T-helper 22 cell (primary cell): ENCODE data around the gene MROH8.

Experiments used
- DNase-seq: peaks from one replicate; pipeline ENCODE4 v3.0.0-alpha.2; 2020; ENCODE audit warnings: low read depth

MROH8 gene

DNA sequence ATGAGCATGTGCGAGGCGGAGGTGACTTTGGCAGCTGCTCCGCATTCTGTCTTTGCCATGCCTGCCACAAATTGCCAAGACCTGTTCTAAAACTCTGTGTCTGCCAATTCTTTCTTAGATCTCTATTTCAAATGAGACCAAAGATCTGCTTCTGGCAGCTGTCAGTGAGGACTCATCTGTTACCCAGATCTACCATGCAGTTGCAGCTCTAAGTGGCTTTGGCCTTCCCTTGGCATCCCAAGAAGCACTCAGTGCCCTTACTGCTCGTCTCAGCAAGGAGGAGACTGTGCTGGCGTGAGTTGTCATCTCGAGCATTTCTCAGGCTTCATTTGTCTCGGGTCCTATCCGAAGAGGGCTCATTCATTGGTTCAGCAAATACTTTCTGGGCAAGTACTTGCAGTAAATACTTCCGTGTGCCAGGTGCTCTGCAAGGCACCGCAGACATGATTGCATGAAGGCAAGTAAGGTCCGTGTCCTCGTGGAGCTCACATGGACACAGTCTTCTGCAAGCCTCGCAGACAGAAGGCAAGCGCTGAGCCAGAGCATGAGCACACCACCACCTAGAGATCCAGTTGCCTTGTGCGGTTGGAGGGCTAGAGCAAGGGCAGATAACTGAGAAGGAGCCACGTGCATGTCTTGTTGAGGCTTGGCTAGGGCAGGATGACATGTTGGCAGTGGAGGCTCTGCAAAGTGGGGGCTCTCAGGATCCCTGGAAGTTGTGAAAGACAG lies 19.7 kb upstream of the MROH8 start:
- DNase-seq = no peak

DNA sequence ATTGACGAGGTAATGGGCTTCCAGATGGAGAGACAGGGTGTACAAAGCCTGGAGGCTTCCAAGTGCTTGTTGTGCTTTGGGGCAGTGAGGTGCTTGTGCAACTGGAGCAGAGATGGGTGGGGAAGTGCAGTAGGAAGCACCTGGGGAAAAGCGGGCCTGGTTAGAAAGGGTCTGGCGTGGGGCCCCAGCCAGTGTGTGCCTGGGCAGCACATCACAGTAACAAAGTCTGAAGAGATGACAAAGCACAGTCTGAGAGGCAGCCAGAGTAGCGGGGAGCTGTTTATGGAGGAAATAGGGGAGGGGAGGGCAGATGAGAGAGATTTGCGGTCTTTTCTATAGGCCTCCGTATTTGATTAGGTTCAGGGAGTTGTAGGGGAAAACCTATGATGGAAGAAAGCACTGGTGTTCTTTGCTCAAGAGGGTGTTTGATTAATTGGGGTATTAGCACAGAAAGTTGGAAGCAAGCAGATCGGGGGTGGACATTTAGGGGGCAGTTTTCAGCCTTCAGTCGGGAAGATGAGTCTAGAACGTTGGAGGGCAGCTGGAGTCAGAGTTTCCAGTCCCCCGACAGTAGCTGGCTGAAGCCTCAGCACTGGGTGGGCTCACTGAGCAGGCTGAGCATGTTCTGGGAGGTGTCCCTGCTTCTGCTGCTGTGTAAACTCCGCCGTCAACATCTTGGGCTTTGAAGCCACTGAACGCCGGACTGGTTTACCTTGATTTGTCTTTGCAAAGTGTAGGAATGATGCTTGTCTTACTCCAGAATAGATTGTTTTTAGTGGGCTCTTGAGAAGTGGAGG lies 15.5 kb upstream of the MROH8 start:
- no peak for DNase-seq

DNA sequence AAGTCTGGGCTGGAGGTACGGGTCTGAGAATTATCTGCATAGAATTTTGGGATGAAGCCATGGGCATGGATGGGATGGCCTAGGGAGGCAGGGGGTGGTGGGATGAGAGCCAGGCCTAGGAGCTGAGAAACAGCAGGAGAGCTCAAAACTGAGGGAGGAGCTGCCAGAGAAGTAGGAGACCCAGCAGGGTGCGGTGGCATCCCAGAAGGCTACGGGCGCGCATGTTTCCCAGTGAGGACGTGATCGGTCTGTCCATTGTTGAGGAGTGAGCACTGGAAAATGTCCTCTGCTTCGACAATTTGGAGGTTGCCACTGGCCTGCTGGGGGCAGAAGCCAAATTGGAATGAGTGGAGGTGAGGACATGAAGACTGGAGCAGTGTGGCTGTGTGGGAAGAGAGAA lies 14.5 kb upstream of the MROH8 start:
- no peak for DNase-seq

DNA sequence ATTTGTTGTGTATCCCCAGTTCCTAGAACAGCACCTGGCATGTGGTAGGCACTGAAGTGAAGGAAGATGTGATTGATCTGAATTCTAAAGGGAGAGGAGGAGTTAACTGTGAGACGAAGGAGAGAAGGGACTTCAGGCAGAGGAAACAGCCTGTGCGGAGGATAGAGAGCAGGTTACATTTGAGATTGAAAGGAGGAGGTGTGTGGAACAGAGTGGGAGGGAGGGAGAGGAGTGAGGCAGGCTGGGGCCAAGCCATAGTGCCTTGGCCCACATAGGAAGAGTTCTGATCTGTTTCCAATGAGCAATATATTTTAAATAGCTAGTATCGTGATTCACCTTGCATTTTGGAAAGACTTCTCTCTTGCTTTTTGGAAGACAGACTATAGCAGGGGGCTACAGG lies 13.9 kb upstream of the MROH8 start:
- no peak for DNase-seq

DNA sequence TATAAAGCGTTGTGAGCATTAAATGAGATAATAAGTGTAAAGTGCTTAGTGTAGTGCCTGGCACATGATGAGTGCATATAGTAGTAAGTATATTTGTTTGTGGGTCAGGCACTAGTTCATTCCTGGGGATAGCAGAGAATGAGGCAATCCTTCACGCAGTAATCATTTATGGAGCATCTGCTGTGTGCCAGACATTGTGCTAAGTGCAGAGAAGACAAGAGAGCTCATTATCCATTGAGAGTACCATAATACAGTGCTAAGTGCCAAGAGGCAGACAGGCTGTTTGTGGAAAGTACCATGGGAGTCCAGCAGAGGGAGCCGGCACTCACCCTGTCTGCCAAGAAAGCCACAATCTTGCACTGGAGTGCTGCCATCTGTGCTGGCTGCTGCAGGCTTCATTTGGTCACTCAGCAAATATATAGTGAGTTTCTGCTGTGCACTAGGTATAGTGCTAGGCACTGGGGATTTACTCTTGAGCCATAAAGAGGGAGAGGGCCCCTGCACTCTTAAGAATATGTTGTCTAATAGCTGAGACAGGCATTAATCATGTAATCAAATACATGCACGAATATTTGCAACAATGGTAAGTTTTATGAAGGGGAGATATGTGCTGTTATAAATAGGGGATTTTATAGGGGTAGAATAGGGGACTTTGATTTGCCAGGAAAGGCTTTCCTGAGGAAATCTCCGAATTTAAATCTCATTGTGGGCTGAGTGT lies 12.9 kb upstream of the MROH8 start:
- peak; percentile 33 for DNase-seq

DNA sequence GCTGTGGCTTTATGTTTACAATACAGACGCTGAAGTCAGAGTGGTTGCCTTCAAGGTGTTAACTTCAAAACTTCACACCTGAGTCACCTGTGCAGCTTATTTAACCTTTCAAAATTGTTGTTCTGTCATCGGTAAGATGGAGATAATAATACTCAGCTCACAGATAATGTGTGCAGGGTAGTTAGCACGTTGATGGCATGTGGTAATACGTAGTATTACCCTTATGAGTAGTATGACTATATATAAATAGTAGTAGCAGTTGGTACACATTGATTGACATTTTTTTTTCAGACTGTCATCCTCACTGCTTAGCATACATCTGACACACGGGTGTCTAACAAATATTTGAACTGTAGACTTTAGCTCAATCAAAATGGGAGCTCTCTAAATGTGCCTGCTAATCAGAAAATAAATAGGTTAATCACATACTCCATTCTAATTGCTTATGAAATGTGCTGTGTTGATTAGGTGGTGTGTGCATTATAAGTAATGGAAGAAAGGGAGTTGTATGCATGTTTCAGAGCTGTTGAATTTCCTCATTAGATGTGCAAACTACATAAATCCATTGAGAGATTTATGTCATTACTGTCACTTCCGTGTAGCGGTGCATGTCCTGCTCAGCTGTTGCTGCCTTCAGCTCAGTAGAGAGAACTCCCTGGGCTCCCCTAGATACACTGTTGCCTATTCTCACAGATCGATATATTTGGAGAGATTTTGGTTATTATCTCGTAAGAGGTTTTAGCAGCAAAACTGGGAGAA lies 11.2 kb upstream of the MROH8 start:
- DNase-seq = no peak

DNA sequence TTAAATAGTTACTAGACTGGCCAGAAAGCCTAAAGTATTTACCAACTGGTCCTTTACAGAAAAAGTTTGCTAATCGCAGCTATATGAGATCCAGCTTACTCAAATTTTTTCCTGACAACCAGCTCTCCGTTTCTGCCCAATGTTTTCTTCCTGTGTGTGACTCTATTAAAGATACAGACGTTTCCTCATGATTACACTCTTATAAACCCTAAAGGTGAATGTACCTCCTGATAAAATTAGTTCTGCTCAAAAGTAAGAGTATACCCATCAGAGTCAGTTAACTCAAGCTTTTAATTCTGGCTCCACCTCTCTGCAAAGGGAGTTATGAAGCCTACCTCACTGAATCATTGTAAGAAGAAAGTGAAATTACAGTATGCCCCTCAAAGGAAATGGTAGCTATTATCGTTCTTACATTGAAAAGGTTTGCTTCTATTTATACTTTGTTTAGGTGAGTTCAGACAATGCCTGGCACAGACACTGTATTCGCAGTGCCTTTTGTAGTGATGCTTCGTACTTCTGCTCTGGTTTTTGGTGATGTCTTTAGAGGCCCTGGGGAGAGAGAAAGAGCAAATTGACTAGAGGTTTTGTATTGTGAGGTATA lies 10.2 kb upstream of the MROH8 start:
- DNase-seq = no peak

DNA sequence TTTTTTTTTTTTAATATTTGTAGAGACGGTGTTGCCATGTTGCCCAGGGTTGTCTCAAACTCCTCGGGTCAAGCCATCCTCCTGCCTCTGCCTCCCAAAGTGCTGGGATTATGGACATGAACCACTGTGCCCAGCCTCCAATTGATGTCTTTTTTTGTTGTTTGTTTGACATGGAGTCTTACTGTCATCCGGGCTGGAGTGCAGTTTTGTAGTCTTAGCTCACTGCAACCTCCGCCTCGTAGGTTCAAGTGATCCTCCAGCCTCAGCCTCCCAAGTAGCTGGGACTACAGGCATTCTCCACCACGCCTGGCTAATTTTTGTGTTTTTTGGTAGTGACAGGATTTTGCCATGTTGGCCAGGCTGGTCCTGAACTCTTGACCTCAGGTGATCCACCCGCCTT lies 9.4 kb upstream of the MROH8 start:
- DNase-seq = no peak

DNA sequence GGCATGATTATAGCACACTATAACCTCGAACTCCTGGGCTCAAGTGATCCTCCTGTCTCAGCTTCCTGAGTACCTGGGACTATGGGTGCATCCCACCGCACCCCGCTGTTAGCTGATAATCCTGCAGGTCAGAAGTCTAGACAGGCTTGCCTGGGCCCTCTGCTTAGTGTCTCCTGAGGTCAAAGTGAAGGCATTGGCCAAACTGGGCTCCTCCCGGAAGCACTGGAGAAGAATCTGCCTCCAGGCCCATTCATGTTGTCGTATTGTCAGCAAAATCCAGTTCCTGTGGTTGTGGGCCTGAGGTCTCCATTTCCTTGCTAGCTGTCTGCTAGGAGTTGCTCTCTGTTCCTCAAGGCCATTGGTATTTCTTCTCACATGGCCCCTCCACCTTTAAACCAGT lies 6.3 kb upstream of the MROH8 start:
- no peak for DNase-seq

DNA sequence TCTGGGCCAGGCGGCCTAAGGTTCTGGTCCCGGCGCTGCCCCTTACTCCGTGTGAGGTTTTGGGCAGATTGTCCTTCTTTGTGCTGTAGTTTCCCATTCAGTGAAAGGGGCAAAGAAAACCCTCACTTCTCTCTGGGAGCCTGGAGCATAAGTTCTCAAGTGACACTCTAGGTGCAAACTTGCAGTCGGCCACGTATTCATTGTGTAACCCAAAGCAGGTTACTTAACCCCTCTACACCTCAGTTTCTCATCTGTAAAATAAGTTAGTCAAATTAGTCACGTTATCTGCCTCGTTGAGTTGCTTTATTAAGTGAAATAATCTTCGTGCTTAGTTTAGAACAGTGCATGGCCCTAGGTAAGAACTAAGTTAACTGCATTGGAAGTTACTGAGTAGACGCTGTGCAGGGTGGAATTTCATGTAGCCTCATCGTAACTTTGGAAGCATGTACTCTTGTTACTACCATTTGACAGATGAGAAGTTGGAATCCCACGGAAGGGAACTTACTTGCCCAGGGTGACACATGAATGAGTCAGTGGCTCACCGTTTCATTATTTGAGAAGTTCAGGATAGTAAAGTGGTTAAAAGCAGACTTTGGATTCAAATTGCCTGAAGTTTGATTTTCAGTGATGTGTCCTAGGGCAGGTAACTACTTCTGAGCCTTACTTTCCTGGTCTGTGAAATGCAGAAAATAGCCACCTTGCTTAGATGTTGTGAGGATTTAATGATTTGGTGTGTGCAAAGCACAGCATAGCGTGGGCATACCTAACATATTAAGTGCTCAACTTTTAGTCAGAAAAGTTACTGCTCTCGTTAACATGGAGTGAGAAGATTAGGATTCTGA lies 556 bp upstream of the MROH8 start:
- DNase-seq = no peak

DNA sequence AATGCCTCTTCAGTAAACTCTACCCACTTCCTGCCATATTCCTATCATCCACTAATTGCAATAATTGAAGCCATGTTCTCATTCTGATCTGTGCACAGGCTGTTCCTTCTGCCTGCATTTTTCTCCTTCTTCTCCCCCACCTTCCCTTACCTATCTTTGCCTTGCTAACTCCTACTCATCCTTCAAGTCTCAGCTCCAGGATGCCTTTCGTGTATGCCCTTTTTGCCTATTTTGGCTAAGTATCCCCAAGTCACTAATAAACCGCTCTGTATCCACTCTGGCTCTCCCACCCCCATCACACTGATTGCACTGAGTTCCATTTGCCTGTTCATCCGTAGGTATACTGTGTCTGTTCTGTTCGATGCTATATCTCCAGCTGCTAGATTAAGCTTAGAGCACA lies 6.5 kb downstream of the MROH8 start:
- DNase-seq = no peak

DNA sequence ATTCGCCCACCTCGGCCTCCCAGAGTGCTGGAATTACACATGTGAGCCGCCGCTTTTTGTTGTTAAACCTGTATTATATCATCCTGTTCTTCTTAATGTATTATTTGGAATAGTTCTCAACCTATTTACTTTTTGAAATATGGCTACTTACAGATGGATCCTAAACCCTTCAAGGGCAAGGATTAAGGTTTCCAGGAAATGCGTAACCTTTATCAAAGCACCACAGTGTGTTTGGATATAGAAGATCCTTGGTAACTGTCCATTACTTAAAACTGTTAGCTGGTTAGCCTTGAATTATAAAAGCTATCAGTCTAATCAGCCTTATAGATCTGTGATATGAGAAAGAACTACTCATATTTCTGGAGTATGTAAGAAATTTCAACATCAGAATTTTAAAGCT lies 12.5 kb downstream of the MROH8 start:
- DNase-seq = no peak

DNA sequence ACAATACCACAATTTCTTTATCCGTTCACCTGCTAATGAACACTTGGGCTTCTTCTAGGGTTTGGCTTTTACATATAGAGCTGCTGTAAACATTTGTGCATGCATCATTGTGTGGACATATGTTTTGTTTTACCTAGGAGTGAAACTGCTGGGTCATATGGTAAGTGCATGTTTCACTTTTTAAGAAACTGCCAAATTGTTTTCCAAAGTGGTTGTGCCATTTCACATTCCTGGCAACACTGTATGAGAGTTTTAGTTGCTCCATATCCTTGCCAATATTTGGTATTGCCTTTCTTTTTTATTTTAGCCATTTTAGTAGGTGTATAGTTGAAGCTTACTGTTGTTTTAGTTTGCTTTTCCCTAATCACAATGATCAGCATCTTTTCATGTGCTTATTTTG lies 14.3 kb downstream of the MROH8 start:
- no peak for DNase-seq

DNA sequence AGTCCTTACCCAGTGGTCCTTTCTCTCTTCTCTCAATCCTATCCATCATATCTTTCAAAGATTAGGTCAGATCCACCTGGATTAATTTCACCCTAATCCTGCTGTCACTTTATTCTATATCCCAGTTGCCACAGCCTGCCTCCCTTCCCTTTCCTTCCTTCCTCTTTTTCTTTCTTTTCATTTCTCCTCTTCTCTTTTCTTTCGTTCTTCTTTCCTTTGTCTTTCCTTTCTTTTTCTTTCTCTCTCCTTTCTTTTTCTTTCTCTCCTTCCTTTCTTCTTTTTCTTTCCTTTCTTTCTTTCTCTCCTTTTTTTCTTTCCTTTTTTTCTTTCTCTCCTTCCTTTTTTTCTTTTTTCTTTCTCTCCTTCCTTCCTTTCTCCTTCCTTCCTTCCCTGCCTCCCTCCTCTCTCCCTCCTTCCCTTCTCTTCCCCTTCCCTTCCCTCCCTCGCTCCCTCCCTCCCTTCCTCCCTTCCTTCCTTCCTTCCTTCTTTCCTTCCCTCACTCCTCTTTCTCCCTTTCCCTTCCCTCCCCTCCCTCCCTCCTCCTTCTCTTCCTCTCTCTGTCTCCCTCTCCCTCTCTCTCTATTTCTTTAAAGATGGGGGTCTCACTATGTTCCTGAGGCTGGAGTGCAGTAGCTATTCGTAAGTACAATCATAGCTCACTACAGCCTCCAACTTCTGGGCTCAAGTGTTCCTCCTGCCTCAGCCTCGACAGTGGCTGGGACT lies 15.4 kb downstream of the MROH8 start:
- DNase-seq = no peak

DNA sequence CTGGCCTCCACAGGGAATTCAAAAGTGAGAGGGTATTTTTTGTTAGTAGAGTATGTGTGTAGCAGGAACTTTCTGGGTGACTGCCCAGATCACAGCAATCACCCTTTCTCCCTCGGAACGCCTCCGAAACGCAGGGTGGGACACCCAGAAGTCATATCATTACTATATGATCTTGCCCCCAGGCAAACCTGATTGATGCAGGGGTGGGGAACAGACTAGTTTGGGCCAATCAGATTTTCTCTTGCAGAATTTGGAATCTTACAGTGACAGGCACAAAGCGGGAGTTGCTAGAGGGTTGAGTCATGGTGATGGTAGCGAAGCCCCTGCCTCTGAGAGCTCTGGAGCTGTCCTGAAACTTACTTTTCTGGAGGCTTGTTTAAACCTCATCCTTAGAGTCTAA lies 16.7 kb downstream of the MROH8 start:
- no peak for DNase-seq

DNA sequence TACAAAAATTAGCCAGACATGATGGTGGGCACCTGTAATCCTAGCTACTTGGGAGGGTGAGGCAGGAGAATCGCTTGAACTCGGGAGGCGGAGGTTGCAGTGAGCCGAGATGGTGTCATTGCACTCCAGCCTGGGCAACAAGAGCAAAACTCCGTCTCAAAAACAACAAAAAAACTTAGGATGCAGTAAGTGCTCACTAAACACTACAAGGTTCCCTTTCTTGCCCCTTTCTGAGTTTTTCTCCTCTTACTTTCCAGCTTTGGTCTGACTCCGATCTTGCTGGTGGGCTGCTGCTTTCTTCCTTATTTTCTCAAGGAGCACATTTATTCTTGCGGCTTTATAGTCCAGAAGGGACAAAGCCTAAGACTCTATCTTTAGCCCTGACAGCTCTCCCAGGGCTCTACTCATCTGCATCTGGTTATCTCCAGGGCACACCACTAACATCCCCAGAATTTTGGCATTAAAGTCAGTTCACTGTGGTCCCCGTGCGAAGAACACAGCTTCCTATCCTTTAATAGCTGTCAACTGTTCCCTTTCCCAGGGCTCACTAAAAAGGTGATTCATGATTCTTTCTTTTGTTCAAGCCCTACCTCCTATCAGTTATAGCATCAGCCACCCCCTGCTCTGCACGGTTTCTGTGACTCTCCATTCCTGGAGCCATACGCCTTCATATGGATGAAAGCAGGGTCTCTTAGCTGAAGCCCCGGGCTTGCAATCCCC lies 17.4 kb downstream of the MROH8 start:
- DNase-seq = no peak

DNA sequence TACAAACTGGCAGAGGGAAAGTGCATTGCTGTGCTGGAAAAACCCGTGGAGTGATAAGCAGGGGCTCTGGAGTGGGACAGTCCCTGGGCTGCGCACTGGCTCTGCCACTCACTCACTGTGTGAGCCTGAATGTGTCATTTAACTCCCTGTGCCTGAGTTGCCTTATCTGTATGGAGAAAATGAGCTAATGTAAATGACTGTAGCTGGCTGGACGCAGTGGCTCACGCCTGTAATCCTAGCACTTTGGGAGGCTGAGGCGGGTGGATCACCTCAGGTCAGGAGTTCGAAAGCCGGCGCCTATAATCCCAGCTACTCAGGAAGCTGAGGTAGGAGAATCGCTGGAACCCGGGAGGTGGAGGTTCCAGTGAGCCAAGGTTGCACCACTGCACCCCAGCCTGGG lies 18.7 kb downstream of the MROH8 start:
- DNase-seq = no peak

DNA sequence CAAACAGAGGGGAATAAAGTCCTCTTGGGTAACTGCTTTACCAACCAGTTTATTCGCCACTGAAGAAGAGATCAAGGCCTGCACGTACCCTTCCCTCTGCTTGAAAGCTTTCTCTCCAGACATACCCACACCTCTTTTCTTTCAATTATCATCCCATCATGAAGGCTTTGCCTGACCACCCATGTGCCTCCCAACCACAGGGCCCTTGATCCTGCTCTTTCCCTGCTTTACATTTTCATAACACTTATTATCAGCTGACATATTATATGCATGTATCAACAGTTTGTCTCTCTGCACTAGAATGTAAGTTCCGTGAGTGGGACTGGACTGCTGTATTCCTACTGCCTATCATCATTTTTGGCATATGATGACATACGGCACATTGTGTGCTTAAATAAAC lies 21.1 kb downstream of the MROH8 start:
- no peak for DNase-seq

DNA sequence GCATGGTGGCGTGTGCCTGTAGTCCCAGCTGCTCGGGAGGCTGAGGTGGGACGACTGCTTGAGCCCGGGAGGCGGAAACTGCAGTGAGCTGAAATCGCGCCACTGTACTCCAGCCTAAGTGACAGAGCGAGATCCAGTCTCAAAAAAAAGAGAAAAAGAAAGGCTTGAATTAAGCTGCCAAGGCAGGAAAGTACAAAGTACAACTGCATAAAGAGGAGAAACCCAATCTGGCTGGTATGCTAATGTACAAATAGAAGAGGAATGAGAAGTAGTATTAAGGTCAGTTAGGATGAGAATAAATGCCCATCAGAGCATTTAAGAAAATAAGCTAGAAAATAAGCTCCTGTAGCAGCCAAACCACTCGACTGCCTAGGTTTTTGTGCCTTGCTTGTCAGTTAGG lies 23.4 kb downstream of the MROH8 start:
- no peak for DNase-seq
